SU-DHL-6 (cell line): ENCODE measurements around the gene TREX2.

Experiments
- H2AFZ ChIP-seq: fragments of 200-600 bp; sonication (generic); 2 replicates; pipeline ENCODE4 v1.6.1; 2014; ENCODE audit warnings: low read depth, mild to moderate bottlenecking, moderate library complexity, mixed read lengths, antibody characterized with exemption, low read length; ENCODE audit not compliant: severe bottlenecking
- H3F3A ChIP-seq: fragments of 200-600 bp; shearing (Covaris generic); 2 replicates; pipeline ENCODE4 v1.6.0; 2016; ENCODE audit warnings: antibody characterized with exemption, mild to moderate bottlenecking; ENCODE audit not compliant: insufficient read depth
- H3K27ac ChIP-seq: fragments of 200-600 bp; sonication (generic); 2 replicates; pipeline ENCODE4 v1.5.1; 2016; ENCODE audit warnings: low read depth, mild to moderate bottlenecking, low read length, moderate library complexity, mixed read lengths
- H3K27me3 ChIP-seq: fragments of 200-600 bp; sonication (generic), shearing (Covaris generic); 2 replicates; pipeline ENCODE4 v1.6.0; 2014; ENCODE audit warnings: mild to moderate bottlenecking, low read length
- H3K36me3 ChIP-seq: fragments of 200-600 bp; sonication (generic); 2 replicates; pipeline ENCODE4 v1.6.1; 2014; ENCODE audit warnings: mild to moderate bottlenecking, low read length, mixed read lengths
- H3K4me2 ChIP-seq: fragments of 300-600, 200-600 bp; shearing (Covaris generic), sonication (generic); 2 replicates; pipeline ENCODE4 v1.6.0; 2014; ENCODE audit warnings: low read length, low read depth, mild to moderate bottlenecking; ENCODE audit not compliant: poor library complexity, severe bottlenecking
- H3K4me3 ChIP-seq: fragments of 200-600 bp; sonication (generic); 2 replicates; pipeline ENCODE4 v1.5.1; 2014; ENCODE audit warnings: antibody characterized with exemption, low read length, mild to moderate bottlenecking, mixed read lengths; ENCODE audit not compliant: insufficient read depth, poor library complexity, severe bottlenecking
- H3K79me2 ChIP-seq: fragments of 200-600 bp; sonication (generic); 2 replicates; pipeline ENCODE4 v1.6.1; 2014; ENCODE audit warnings: mild to moderate bottlenecking, low read length, moderate library complexity; ENCODE audit not compliant: insufficient read depth
- H3K9ac ChIP-seq: fragments of 200-600 bp; sonication (generic); 2 replicates; pipeline ENCODE4 v1.7.0; 2014; ENCODE audit warnings: mild to moderate bottlenecking, low read length
- H3K9me2 ChIP-seq: fragments of 200-600 bp; sonication (generic); replicated peaks from 2 replicates; pipeline ENCODE4 v1.6.1; 2014; ENCODE audit warnings: low read length; ENCODE audit not compliant: insufficient read depth
- H3K9me3 ChIP-seq: fragments of 200-600 bp; sonication (generic); 2 replicates; pipeline ENCODE4 v1.6.1; 2014; ENCODE audit warnings: low read length, mixed read lengths; ENCODE audit not compliant: insufficient read depth
- H4K20me1 ChIP-seq: fragments of 200-600 bp; sonication (generic); 2 replicates; pipeline ENCODE4 v1.6.1; 2014; ENCODE audit warnings: low read depth, mild to moderate bottlenecking, antibody characterized with exemption, low read length, moderate library complexity, mixed read lengths
- CTCF ChIP-seq: fragments of 200-600 bp; sonication (generic); IDR thresholded peaks from one replicate; pipeline ENCODE4 v1.5.1; 2017; ENCODE audit warnings: antibody characterized with exemption, mild to moderate bottlenecking, low read length, moderate library complexity; ENCODE audit not compliant: insufficient read depth, poor library complexity, severe bottlenecking
- EZH2phosphoT487 ChIP-seq: fragments of 200-600 bp; sonication (generic), shearing (Covaris generic); conservative IDR thresholded peaks from 2 replicates; pipeline ENCODE4 v1.6.1; 2018; ENCODE audit warnings: mild to moderate bottlenecking, antibody characterized with exemption, low read length, moderate library complexity, mixed read lengths

The TREX2 gene

DNA sequence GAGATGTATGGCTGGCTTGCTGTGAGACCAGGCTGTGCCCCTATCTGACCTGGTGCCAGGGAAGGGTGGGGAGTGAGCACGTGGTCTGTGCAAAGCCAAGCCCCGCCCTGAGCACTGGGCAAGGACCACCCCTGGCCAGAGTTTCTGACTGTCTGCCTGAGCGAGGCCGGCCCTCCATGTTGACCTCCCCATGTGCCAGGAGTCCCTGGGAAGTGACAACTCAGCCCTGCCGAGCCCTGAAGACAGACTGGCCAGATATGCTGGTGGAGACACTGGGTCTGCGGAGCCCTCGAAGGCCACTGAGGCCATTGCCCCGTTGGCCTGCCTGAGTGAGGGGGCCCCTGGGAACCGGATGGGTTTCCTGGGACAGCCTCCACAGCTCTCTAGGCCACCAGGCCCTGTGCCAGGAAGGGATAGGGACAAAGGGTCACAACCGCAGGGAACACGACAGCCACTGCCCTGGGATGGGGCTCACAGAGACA is 41.8 kb upstream of the TREX2 start:
- no peak overlapping the region for H3K9ac ChIP-seq
- H3K36me3 ChIP-seq: no peaks in the 10 kb centered on the region
- H3K4me3 ChIP-seq: no peak overlapping the region
- TF ChIP-seq EZH2phosphoT487: no peak
- TF ChIP-seq CTCF: no peak
- no peaks in the 10 kb centered on the region for H3K27me3 ChIP-seq
- H2AFZ ChIP-seq: no peak overlapping the region
- no peaks in the 10 kb centered on the region for H4K20me1 ChIP-seq
- no peaks in the 10 kb centered on the region for H3F3A ChIP-seq
- no peaks in the 10 kb centered on the region for H3K79me2 ChIP-seq
- H3K9me3 ChIP-seq: no peaks in the 10 kb centered on the region
- H3K4me2 ChIP-seq: no peak overlapping the region
- H3K9me2 ChIP-seq: no peaks in the 10 kb centered on the region
- H3K27ac ChIP-seq: no peak overlapping the region

DNA sequence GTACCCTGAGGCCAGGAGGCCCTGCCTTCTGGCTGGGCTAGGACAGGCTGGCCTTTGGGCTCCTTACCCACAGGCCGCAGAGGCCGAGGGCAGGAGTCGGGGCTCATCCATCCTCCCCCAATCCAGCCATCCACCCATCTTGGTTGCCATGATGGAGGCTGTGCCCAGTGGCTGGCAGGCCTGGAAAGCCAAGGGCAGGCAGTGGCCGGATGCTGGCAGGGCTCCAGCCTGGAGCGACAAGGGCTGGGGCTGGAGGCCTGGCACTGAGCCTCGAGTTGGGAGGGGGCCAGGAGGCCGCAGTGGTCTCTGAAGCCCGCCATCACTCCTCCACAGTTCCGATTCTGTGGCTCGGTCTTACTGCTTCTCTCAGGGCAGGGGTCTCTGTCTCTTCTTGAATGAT is 40.3 kb upstream of the TREX2 start:
- Histone ChIP-seq H3K27me3 (no peaks in the 10 kb centered on the region), H3K9ac (no peak overlapping the region), H3K9me2 (no peaks in the 10 kb centered on the region), H3K4me2 (no peak overlapping the region), H3K9me3 (no peaks in the 10 kb centered on the region), H3K79me2 (no peaks in the 10 kb centered on the region), H3F3A (no peaks in the 10 kb centered on the region), H2AFZ (no peak overlapping the region), H3K4me3 (no peak overlapping the region), H3K36me3 (no peaks in the 10 kb centered on the region), H4K20me1 (no peaks in the 10 kb centered on the region), H3K27ac (no peak overlapping the region)
- TF ChIP-seq CTCF: no peak
- no peak for TF ChIP-seq EZH2phosphoT487

- Histone ChIP-seq H4K20me1 (no peaks in the 10 kb centered on the region), H3K4me2 (no peak overlapping the region)
Measured at GRCh38 chrX:153485396-153486080, 39.7 kb upstream of the TREX2 start.

More at GRCh38 chrX:153485396-153486080, 39.7 kb upstream of the TREX2 start:
- Histone ChIP-seq H3K9me2 (no peaks in the 10 kb centered on the region), H2AFZ (no peak overlapping the region), H3F3A (no peaks in the 10 kb centered on the region), H3K27ac (no peak overlapping the region), H3K36me3 (no peaks in the 10 kb centered on the region), H3K27me3 (no peaks in the 10 kb centered on the region), H3K79me2 (no peaks in the 10 kb centered on the region), H3K4me3 (no peak overlapping the region), H3K9me3 (no peaks in the 10 kb centered on the region), H3K9ac (no peak overlapping the region)
- TF ChIP-seq EZH2phosphoT487 (no peak), CTCF (no peak)
